Mucosa of descending colon (tissue), 3 donors: ENCODE data around the gene KCND2. TPM values are rescaled to one million over a fixed set of nuclear protein-coding genes. Genes with fewer than 3 reads are reported as not detected.

Experiments used
- ATAC-seq: fragments of 200-7000 bp; cut with Tn5 transposase; one replicate; pipeline ENCODE4 v1.9.1; 2020; ENCODE audit warnings: mild to moderate bottlenecking, moderate library complexity
- DNase-seq, 3 donors: peaks; one replicate each; pipeline ENCODE4 v3.0.0-alpha.2; 2020
- H3K36me3 ChIP-seq: fragments of 200-600 bp; one replicate; pipeline ENCODE4 v1.8.0; 2021; ENCODE audit warnings: low read depth, mild to moderate bottlenecking
- H3K4me1 ChIP-seq: fragments of 200-600 bp; one replicate; pipeline ENCODE4 v1.8.0; 2021; ENCODE audit warnings: low read depth, mild to moderate bottlenecking
- H3K4me3 ChIP-seq: fragments of 200-600 bp; one replicate; pipeline ENCODE4 v1.8.0; 2021; ENCODE audit warnings: mild to moderate bottlenecking
- H3K9me3 ChIP-seq: fragments of 200-600 bp; one replicate; pipeline ENCODE4 v1.8.0; 2021; ENCODE audit warnings: mild to moderate bottlenecking
- intact Hi-C, 2 donors: fragments of 100-400 bp; cut with DNase I in 1 of 2; cut with micrococcal nuclease in 1 of 2; formaldehyde crosslinking; loops; one replicate each; pipeline versions ENCODE4 v1.11.0 to v1.11.1; 2022; cut with DNase I, micrococcal nuclease
- total RNA-seq, 3 donors: library from RNA; stranded (reverse); fragmentation: NEBNext Ultra II Directional in 2 of 3; extraction: Animal tissue kit (Norgen Biotek cat#: 25700) in 2 of 3; gene quantifications; one replicate each; pipeline versions ENCODE4 v1.2.1 to v1.2.4, GENCODE V29; 2021 to 2023
- TF ChIP-seq, protein P1 (sequence below): fragments of 200-600 bp; IDR thresholded peaks from one replicate; pipeline ENCODE4 v1.8.0; 2022; ENCODE audit warnings: antibody characterized with exemption, mild to moderate bottlenecking
- donor health status: DM: no; HTN: no; CAD: no; lungs with moderate emphysema.
- donor health status: DM: no; HTN: no; CAD: no.
- donor health status: DM: no; HTN: yes; CAD: no.

The KCND2 gene
- total RNA-seq, 3 donors from 2014 or later: 0.09 to 0.98 (median 0.41) TPM

DNA sequence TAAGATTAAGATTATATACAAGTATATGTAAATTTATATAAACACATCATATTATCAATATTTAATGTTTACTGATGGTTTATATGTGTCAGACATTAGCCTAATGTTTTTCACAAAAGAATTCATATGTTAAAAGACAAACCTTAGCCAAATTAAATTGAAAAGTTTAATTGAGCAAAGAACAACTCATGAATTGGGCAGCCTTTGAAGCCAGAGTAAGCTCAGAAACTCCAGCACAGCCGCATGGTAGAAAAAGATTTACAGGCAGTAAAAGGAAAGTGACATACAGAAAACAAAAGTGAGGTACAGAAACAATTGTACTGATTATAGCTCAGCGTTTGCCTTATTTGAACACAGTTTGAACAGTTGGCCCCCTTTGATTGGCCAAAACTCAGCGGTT, 460.9 kb downstream of the KCND2 start:
- Histone ChIP-seq H3K4me3 (no peak overlapping the region), H3K36me3 (no peaks in the 10 kb centered on the region), H3K9me3 (no peaks in the 10 kb centered on the region), H3K4me1 (no peaks in the 10 kb centered on the region)
- ATAC-seq (no peak), DNase-seq (no peak)
- intact Hi-C loops: no loop called here
- TF ChIP-seq, protein P1, sequence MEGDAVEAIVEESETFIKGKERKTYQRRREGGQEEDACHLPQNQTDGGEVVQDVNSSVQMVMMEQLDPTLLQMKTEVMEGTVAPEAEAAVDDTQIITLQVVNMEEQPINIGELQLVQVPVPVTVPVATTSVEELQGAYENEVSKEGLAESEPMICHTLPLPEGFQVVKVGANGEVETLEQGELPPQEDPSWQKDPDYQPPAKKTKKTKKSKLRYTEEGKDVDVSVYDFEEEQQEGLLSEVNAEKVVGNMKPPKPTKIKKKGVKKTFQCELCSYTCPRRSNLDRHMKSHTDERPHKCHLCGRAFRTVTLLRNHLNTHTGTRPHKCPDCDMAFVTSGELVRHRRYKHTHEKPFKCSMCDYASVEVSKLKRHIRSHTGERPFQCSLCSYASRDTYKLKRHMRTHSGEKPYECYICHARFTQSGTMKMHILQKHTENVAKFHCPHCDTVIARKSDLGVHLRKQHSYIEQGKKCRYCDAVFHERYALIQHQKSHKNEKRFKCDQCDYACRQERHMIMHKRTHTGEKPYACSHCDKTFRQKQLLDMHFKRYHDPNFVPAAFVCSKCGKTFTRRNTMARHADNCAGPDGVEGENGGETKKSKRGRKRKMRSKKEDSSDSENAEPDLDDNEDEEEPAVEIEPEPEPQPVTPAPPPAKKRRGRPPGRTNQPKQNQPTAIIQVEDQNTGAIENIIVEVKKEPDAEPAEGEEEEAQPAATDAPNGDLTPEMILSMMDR: no peak

DNA sequence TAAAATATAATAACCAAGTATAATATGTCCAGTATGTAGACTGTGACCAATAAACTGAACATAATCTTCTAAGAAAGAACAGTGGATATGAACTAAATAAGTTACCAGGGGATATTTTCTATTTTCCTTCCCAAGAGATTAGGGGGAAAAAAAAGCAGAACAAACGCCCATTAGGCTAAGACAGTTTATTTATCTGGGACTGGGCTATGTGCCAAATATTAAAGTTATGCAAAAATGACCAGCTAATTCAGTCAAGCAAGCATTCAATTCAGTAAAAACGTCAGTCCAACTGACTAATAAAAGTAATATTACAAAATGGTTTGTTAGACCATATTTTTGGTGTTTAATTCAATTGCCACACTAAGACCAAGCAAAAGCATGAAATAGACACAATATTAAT, 462.8 kb downstream of the KCND2 start:
- ATAC-seq (no peak), DNase-seq (no peak)
- H3K4me3 ChIP-seq: no peak overlapping the region
- TF ChIP-seq, protein P1: no peak
- intact Hi-C loops: no loop called here
- no peaks in the 10 kb centered on the region for H3K36me3 ChIP-seq
- no peaks in the 10 kb centered on the region for H3K9me3 ChIP-seq
- no peaks in the 10 kb centered on the region for H3K4me1 ChIP-seq

DNA sequence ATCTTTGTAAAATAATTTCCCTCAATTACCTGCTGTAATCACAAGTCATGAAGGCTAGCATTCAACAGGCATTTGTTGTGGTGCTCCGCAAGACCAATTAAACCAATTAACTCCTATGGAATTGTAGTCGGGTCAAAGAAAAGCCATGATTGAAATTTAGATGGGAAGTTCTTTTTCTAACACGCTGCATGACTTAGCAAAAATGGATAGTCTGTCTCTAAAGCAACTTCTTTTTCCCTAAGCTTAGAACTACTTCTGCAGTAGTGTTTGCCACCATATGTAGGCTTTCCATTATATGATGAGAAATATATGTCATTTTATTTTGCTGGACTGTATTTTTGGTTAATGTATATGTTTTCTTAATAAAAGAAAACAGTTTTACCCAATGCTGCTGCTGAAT, 465.8 kb downstream of the KCND2 start:
- TF ChIP-seq, protein P1: no peak
- H3K4me3 ChIP-seq: no peak overlapping the region
- H3K36me3 ChIP-seq: no peaks in the 10 kb centered on the region
- DNase-seq: no peak
- no peaks in the 10 kb centered on the region for H3K9me3 ChIP-seq
- H3K4me1 ChIP-seq: no peaks in the 10 kb centered on the region
- intact Hi-C loops: no loop called here
- ATAC-seq: no peak

DNA sequence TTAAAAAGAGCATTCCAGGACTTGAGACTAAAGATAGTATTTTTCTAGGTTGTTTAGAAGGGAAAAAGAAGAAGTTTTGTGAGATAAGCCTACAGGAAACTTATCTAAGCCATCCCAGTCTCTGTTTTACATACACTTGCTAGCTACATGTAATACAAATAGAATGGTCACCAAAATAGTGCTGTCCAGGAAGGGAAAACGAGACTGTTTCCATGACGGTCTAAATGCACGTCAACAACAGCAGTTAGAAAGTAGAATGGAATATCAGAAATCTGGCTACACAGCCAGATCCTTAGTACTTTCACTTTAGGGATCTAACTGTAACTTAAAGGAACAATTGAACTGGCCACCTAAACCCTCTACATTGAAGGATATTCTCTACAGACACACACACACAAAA, 467.4 kb downstream of the KCND2 start:
- ATAC-seq (no peak), DNase-seq (no peak)
- Histone ChIP-seq H3K9me3 (no peaks in the 10 kb centered on the region), H3K4me1 (no peaks in the 10 kb centered on the region), H3K36me3 (no peaks in the 10 kb centered on the region), H3K4me3 (no peak overlapping the region)
- TF ChIP-seq, protein P1: no peak
- intact Hi-C loops: no loop called here

DNA sequence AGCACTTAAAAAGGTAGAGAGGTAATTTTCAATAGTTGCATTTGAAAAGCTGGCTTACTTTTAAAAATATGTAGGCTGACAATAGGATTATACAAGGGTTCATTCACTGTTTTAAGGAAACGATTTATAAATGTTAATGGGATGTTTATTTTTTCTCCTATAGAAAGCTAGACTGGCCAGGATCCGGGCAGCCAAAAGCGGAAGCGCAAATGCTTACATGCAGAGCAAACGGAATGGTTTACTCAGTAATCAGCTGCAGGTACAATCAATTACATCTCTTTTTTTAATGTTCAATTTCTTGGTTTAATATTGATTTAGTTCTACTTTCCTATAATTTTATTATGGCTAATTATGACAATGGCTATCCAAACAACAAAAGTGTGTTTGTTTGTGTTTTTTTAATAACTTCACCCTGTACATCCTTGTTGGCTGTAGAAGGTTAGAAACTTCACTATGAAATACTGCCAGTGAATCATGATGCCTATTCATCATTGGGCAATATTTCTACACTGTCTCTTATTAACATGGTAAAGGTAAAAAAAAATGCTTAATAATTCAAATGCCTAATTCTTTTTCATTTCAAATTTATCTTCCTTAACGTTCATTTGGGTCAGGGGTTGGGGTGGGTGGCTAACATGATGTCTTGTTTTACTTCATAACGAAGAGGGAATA, 468.5 kb downstream of the KCND2 start:
- DNase-seq (no peak), ATAC-seq (no peak)
- intact Hi-C loops: no loop called here
- TF ChIP-seq, protein P1: no peak
- Histone ChIP-seq H3K9me3 (no peaks in the 10 kb centered on the region), H3K4me3 (no peak overlapping the region), H3K36me3 (no peaks in the 10 kb centered on the region), H3K4me1 (no peaks in the 10 kb centered on the region)

DNA sequence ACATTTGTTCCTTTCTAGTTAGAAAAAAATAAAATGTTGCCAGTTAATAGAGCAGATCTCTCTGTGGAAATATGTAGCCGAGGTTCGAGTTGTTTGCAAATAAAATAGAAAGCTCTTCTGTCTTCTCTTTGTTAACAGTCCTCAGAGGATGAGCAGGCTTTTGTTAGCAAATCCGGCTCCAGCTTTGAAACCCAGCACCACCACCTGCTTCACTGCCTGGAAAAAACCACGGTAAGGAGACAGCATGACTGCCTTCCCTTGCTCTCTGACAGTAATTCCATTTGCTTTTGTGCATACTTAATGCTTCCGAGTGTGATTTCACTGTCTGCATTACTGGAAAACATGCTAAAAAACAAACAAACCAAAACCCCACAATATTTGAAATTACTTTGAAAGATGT, 469.4 kb downstream of the KCND2 start:
- no peaks in the 10 kb centered on the region for H3K4me1 ChIP-seq
- ATAC-seq (no peak), DNase-seq (no peak)
- H3K9me3 ChIP-seq: no peaks in the 10 kb centered on the region
- TF ChIP-seq, protein P1: no peak
- intact Hi-C loops: no loop called here
- H3K4me3 ChIP-seq: no peak overlapping the region
- H3K36me3 ChIP-seq: no peaks in the 10 kb centered on the region
